ENCODE measurements around the gene GPR146. TPM values are rescaled to one million over a fixed set of nuclear protein-coding genes. Genes with fewer than 3 reads are reported as not detected.

The GPR146 gene
- total RNA-seq, 1 donor = 5.1 TPM

- Histone ChIP-seq H3K4me2 (ENCODE audit: insufficient read depth, low read length) (no peak overlapping the region), H3K27ac (ENCODE audit: low read depth, low read length) (no peak overlapping the region), H4K20me1 (ENCODE audit: insufficient read depth, low read length) (peaks cover 7% of the 10 kb centered on the region), H3K4me1 (ENCODE audit: insufficient read depth, low read length) (no peaks in the 10 kb centered on the region), H3K36me3 (ENCODE audit: insufficient read depth, low read length) (no peaks in the 10 kb centered on the region), H3K9me3 (ENCODE audit: low read depth, low read length) (no peaks in the 10 kb centered on the region), H3K79me2 (ENCODE audit: insufficient read depth, low read length) (no peaks in the 10 kb centered on the region), H2AFZ (ENCODE audit: low read length) (no peak overlapping the region), H3K27me3 (ENCODE audit: insufficient read depth, low read length) (no peaks in the 10 kb centered on the region), H3K4me3 (ENCODE audit: insufficient read depth, low read length) (no peak overlapping the region)
- TF ChIP-seq CTCF (IDR thresholded peaks at IDR 0.05; ENCODE audit: extremely low read depth, low read depth, low read length) = no peak
- no peak for DNase-seq (ENCODE audit: insufficient read length, low spot score, missing footprints)
Observed at GRCh38 chr7:1053002-1053411, 8.7 kb downstream of the GPR146 start.

GRCh38 chr7:1053816-1054370 lies 9.5 kb downstream of the GPR146 start:
- no peak overlapping the region for H3K4me2 ChIP-seq (ENCODE audit: insufficient read depth, low read length)
- no peaks in the 10 kb centered on the region for H3K79me2 ChIP-seq (ENCODE audit: insufficient read depth, low read length)
- H3K9me3 ChIP-seq (ENCODE audit: low read depth, low read length) = no peaks in the 10 kb centered on the region
- no peak for TF ChIP-seq CTCF (IDR thresholded peaks at IDR 0.05; ENCODE audit: extremely low read depth, low read depth, low read length)
- no peak overlapping the region for H3K4me3 ChIP-seq (ENCODE audit: insufficient read depth, low read length)
- H3K36me3 ChIP-seq (ENCODE audit: insufficient read depth, low read length) = no peaks in the 10 kb centered on the region
- H4K20me1 ChIP-seq (ENCODE audit: insufficient read depth, low read length) = peaks cover 4% of the 10 kb centered on the region
- no peak overlapping the region for H3K27ac ChIP-seq (ENCODE audit: low read depth, low read length)
- DNase-seq (ENCODE audit: insufficient read length, low spot score, missing footprints) = no peak
- no peak overlapping the region for H2AFZ ChIP-seq (ENCODE audit: low read length)
- no peaks in the 10 kb centered on the region for H3K4me1 ChIP-seq (ENCODE audit: insufficient read depth, low read length)
- no peaks in the 10 kb centered on the region for H3K27me3 ChIP-seq (ENCODE audit: insufficient read depth, low read length)

GRCh38 chr7:1054438-1054837 lies 10.1 kb downstream of the GPR146 start:
- Histone ChIP-seq H3K79me2 (ENCODE audit: insufficient read depth, low read length) (no peaks in the 10 kb centered on the region), H3K9me3 (ENCODE audit: low read depth, low read length) (no peaks in the 10 kb centered on the region), H3K4me3 (ENCODE audit: insufficient read depth, low read length) (no peak overlapping the region), H3K27ac (ENCODE audit: low read depth, low read length) (no peak overlapping the region), H2AFZ (ENCODE audit: low read length) (no peak overlapping the region), H3K36me3 (ENCODE audit: insufficient read depth, low read length) (no peaks in the 10 kb centered on the region), H4K20me1 (ENCODE audit: insufficient read depth, low read length) (peaks cover 1% of the 10 kb centered on the region), H3K27me3 (ENCODE audit: insufficient read depth, low read length) (no peaks in the 10 kb centered on the region), H3K4me1 (ENCODE audit: insufficient read depth, low read length) (no peaks in the 10 kb centered on the region), H3K4me2 (ENCODE audit: insufficient read depth, low read length) (no peak overlapping the region)
- TF ChIP-seq CTCF (IDR thresholded peaks at IDR 0.05; ENCODE audit: extremely low read depth, low read depth, low read length) = no peak
- DNase-seq (ENCODE audit: insufficient read length, low spot score, missing footprints) = no peak

- Histone ChIP-seq H3K4me3 (ENCODE audit: insufficient read depth, low read length) (no peak overlapping the region), H3K79me2 (ENCODE audit: insufficient read depth, low read length) (no peaks in the 10 kb centered on the region), H3K27ac (ENCODE audit: low read depth, low read length) (no peak overlapping the region), H3K4me2 (ENCODE audit: insufficient read depth, low read length) (no peak overlapping the region), H3K27me3 (ENCODE audit: insufficient read depth, low read length) (no peaks in the 10 kb centered on the region), H3K36me3 (ENCODE audit: insufficient read depth, low read length) (no peaks in the 10 kb centered on the region), H2AFZ (ENCODE audit: low read length) (no peak overlapping the region), H4K20me1 (ENCODE audit: insufficient read depth, low read length) (no peaks in the 10 kb centered on the region), H3K4me1 (ENCODE audit: insufficient read depth, low read length) (no peaks in the 10 kb centered on the region), H3K9me3 (ENCODE audit: low read depth, low read length) (no peaks in the 10 kb centered on the region)
- DNase-seq (ENCODE audit: insufficient read length, low spot score, missing footprints) = no peak
- no peak for TF ChIP-seq CTCF (IDR thresholded peaks at IDR 0.05; ENCODE audit: extremely low read depth, low read depth, low read length)
Observed at GRCh38 chr7:1054861-1055450, 10.6 kb downstream of the GPR146 start.

All from osteoblast (primary cell).